GOT3 (cell line): Measurements from ENCODE around the gene PPA2.

Source experiments
- DNase-seq: peaks from one replicate; lab custom pipeline; 2025; ENCODE audit warnings: mixed read lengths; lab: John Stamatoyannopoulos, UW

Gene PPA2

GRCh38 chr4:105389167-105389566 lies 84.7 kb downstream of the PPA2 start:
- no peak for DNase-seq

- DNase-seq = no peak
Measured at GRCh38 chr4:105387466-105387865, 86.4 kb downstream of the PPA2 start.

- DNase-seq = no peak
Measured at GRCh38 chr4:105386012-105386411, 87.8 kb downstream of the PPA2 start.

- DNase-seq = no peak
Measured at GRCh38 chr4:105374071-105374470, 99.8 kb downstream of the PPA2 start.

- no peak for DNase-seq
Measured at GRCh38 chr4:105373324-105373723, 100.5 kb downstream of the PPA2 start.

GRCh38 chr4:105369988-105370387 lies 103.9 kb downstream of the PPA2 start:
- DNase-seq = no peak

- DNase-seq = no peak
Measured at GRCh38 chr4:105361053-105361452, 112.8 kb downstream of the PPA2 start.

GRCh38 chr4:105357258-105357980 lies 116.4 kb downstream of the PPA2 start:
- no peak for DNase-seq

- no peak for DNase-seq
Measured at GRCh38 chr4:105356194-105356593, 117.7 kb downstream of the PPA2 start.

- DNase-seq = no peak
Measured at GRCh38 chr4:105352826-105353225, 121.0 kb downstream of the PPA2 start.

GRCh38 chr4:105351861-105352260 lies 122.0 kb downstream of the PPA2 start:
- no peak for DNase-seq

- DNase-seq = no peak
Measured at GRCh38 chr4:105350859-105351490, 122.9 kb downstream of the PPA2 start.

GRCh38 chr4:105348719-105349118 lies 125.1 kb downstream of the PPA2 start:
- no peak for DNase-seq

- DNase-seq = no peak
Measured at GRCh38 chr4:105346869-105347268, 127.0 kb downstream of the PPA2 start.

GRCh38 chr4:105345838-105346237 lies 128.0 kb downstream of the PPA2 start:
- no peak for DNase-seq

GRCh38 chr4:105345358-105345757 lies 128.5 kb downstream of the PPA2 start:
- DNase-seq = no peak

- no peak for DNase-seq
Measured at GRCh38 chr4:105344141-105344540, 129.7 kb downstream of the PPA2 start.

- no peak for DNase-seq
Measured at GRCh38 chr4:105343146-105343931, 130.5 kb downstream of the PPA2 start.

- DNase-seq = no peak
Measured at GRCh38 chr4:105329081-105329480, 144.8 kb downstream of the PPA2 start.

GRCh38 chr4:105327956-105328355 lies 145.9 kb downstream of the PPA2 start:
- DNase-seq = no peak

- no peak for DNase-seq
Measured at GRCh38 chr4:105327222-105327621, 146.6 kb downstream of the PPA2 start.
